ENCODE data around the gene ARSB.

- TF ChIP-seq CTCF (conservative IDR thresholded peaks at IDR 0.05 in 1 of 2, IDR thresholded peaks at IDR 0.05 in 1 of 2; ENCODE audit: low read depth in 1 of 2, low read length in 2 of 2) (no peak), EZH2 (IDR thresholded peaks at IDR 0.05; ENCODE audit: low read length, missing control alignments) (no peak)
Observed at GRCh38 chr5:79022771-79023170, 37.7 kb upstream of the ARSB start.
